Esophagus muscularis mucosa (tissue), 3 donors: ENCODE data around the gene MOCS1.

ENCODE experiments used
- POLR2A ChIP-seq: fragments of 450-650 bp; IDR thresholded peaks from one replicate; pipeline ENCODE4 v1.6.1; 2017; ENCODE audit warnings: antibody characterized with exemption, moderate library complexity, mild to moderate bottlenecking, low read depth
- POLR2AphosphoS5 ChIP-seq, 2 donors: sonication (generic); formaldehyde crosslinking; IDR thresholded peaks; one replicate each; pipeline ENCODE4 v1.6.1; 2017; ENCODE audit warnings: antibody characterized with exemption in 2 of 2
- TF ChIP-seq, protein P1 (sequence below), 3 experiments: fragments of 200-600 bp in 2 of 3; fragments of 450-650 bp in 1 of 3; sonication (generic) in 2 of 3; IDR thresholded peaks; one replicate each; pipeline ENCODE4 v1.5.1; 2017 to 2019; ENCODE audit warnings: antibody characterized with exemption in 3 of 3, mild to moderate bottlenecking in 2 of 3, moderate library complexity in 1 of 3

GRCh38 chr6:39945626-39946025 is 11.4 kb upstream of the MOCS1 start:
- TF ChIP-seq, protein P1, sequence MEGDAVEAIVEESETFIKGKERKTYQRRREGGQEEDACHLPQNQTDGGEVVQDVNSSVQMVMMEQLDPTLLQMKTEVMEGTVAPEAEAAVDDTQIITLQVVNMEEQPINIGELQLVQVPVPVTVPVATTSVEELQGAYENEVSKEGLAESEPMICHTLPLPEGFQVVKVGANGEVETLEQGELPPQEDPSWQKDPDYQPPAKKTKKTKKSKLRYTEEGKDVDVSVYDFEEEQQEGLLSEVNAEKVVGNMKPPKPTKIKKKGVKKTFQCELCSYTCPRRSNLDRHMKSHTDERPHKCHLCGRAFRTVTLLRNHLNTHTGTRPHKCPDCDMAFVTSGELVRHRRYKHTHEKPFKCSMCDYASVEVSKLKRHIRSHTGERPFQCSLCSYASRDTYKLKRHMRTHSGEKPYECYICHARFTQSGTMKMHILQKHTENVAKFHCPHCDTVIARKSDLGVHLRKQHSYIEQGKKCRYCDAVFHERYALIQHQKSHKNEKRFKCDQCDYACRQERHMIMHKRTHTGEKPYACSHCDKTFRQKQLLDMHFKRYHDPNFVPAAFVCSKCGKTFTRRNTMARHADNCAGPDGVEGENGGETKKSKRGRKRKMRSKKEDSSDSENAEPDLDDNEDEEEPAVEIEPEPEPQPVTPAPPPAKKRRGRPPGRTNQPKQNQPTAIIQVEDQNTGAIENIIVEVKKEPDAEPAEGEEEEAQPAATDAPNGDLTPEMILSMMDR (IDR thresholded peaks at IDR 0.05): no peak
- TF ChIP-seq POLR2AphosphoS5 (IDR thresholded peaks at IDR 0.05) (no peak), POLR2A (no peak)
